K562 (cell line): ENCODE measurements around the gene CD3D. TPM values are rescaled to one million over a fixed set of nuclear protein-coding genes. Genes with fewer than 3 reads are reported as not detected.

Source experiments
- C11orf30 ChIP-seq: fragments of 450-650 bp; IDR thresholded peaks from 2 replicates; pipeline ENCODE4 v1.6.1; 2016; ENCODE audit warnings: low read depth, mild to moderate bottlenecking
- LEF1 ChIP-seq: fragments of 450-650 bp; IDR thresholded peaks from 2 replicates; pipeline ENCODE4 v1.6.1; 2016; ENCODE audit warnings: mild to moderate bottlenecking
- NFE2 ChIP-seq: IDR thresholded peaks from 2 replicates; pipeline ENCODE4 v1.6.1; 2014; ENCODE audit warnings: antibody characterized with exemption, low read depth
- NFRKB ChIP-seq: fragments of 450-650 bp; IDR thresholded peaks from 2 replicates; pipeline ENCODE4 v1.6.1; 2016; ENCODE audit warnings: low read depth
- NONO ChIP-seq, 2 experiments: fragments of 200-400 bp in 1 of 2; fragments of 450-650 bp in 1 of 2; formaldehyde crosslinking in 1 of 2; IDR thresholded peaks; 2 replicates each; pipeline ENCODE4 v1.6.1; 2017; ENCODE audit warnings: low read depth in 2 of 2, mild to moderate bottlenecking in 2 of 2, moderate library complexity in 2 of 2, low read length in 1 of 2
- THRA ChIP-seq: fragments of 450-650 bp; IDR thresholded peaks from 2 replicates; pipeline ENCODE4 v1.6.1; 2017; ENCODE audit warnings: mild to moderate bottlenecking, moderate library complexity
- THRB ChIP-seq: fragments of 450-650 bp; formaldehyde crosslinking; conservative IDR thresholded peaks from 2 replicates; pipeline ENCODE4 v1.4.0; 2022; ENCODE audit warnings: mild to moderate bottlenecking, missing genetic modification characterization
- polyA plus RNA-seq, 8 experiments: library from polyadenylated mRNA; depleted of rRNA in 4 of 8; stranded (reverse) in 5 of 8; unstranded in 3 of 8; fragments of >200 nt; fragmentation: Nextera tagmentation in 2 of 8; fragmentation: Illumina TruSeq in 1 of 8; extraction: Ambion mirVana in 2 of 8; extraction: Trizol in 1 of 8; gene quantifications; 2 replicates each; pipeline versions ENCODE4 v1.2.1 to v1.2.3, GENCODE V29; 2011 to 2014; ENCODE audit warnings: inconsistent platforms in 1 of 8, missing spikeins in 1 of 8
- total RNA-seq, 7 experiments: library from RNA; depleted of rRNA in 6 of 7; stranded (reverse); fragments of >200 nt in 6 of 7; fragmentation: Illumina TruSeq in 2 of 7; extraction: Trizol in 2 of 7; gene quantifications; 2 replicates each; pipeline versions ENCODE4 v1.2.1 to v1.2.3, GENCODE V29; 2011 to 2021; ENCODE audit warnings: low replicate concordance in 1 of 7
- TF ChIP-seq, protein P1 (sequence below), 2 experiments: fragments of 450-650 bp in 1 of 2; sonication (generic) in 1 of 2; formaldehyde crosslinking; conservative IDR thresholded peaks; 2 replicates each; pipeline versions ENCODE4 v1.4.0 to v1.8.1; 2020 to 2022; ENCODE audit warnings: mild to moderate bottlenecking in 1 of 2, missing genetic modification reagents in 1 of 2
- TF ChIP-seq, protein P2 (sequence below): fragments of 450-650 bp; IDR thresholded peaks from 2 replicates; pipeline ENCODE4 v1.6.1; 2018; ENCODE audit not compliant: partially characterized antibody

The CD3D gene
- total and polyA plus RNA-seq, 9 of the 15 experiments (the other 6 are each of a cell fraction or from before 2014, with no cell fraction given): 36.2 to 238 (median 67.1) TPM

GRCh38 chr11:118373263-118373662, 30.8 kb upstream of the CD3D start (continued):
- TF ChIP-seq, protein P1, sequence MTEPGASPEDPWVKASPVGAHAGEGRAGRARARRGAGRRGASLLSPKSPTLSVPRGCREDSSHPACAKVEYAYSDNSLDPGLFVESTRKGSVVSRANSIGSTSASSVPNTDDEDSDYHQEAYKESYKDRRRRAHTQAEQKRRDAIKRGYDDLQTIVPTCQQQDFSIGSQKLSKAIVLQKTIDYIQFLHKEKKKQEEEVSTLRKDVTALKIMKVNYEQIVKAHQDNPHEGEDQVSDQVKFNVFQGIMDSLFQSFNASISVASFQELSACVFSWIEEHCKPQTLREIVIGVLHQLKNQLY (CRISPR knock-in tag; conservative IDR thresholded peaks at IDR 0.05): no peak
- TF ChIP-seq THRB (CRISPR knock-in tag) (no peak), NFE2 (peak; percentile 69; the same call in 1 of the 2 replicates), C11orf30 (peak; percentile 54; the same call in 1 of the 2 replicates), NONO (IDR thresholded peaks at IDR 0.05; ENCODE audit: low read depth in 2 of 2, low read length in 1 of 2) (no peak), THRA (no peak), NFRKB (no peak), LEF1 (no peak)
- TF ChIP-seq, protein P2, sequence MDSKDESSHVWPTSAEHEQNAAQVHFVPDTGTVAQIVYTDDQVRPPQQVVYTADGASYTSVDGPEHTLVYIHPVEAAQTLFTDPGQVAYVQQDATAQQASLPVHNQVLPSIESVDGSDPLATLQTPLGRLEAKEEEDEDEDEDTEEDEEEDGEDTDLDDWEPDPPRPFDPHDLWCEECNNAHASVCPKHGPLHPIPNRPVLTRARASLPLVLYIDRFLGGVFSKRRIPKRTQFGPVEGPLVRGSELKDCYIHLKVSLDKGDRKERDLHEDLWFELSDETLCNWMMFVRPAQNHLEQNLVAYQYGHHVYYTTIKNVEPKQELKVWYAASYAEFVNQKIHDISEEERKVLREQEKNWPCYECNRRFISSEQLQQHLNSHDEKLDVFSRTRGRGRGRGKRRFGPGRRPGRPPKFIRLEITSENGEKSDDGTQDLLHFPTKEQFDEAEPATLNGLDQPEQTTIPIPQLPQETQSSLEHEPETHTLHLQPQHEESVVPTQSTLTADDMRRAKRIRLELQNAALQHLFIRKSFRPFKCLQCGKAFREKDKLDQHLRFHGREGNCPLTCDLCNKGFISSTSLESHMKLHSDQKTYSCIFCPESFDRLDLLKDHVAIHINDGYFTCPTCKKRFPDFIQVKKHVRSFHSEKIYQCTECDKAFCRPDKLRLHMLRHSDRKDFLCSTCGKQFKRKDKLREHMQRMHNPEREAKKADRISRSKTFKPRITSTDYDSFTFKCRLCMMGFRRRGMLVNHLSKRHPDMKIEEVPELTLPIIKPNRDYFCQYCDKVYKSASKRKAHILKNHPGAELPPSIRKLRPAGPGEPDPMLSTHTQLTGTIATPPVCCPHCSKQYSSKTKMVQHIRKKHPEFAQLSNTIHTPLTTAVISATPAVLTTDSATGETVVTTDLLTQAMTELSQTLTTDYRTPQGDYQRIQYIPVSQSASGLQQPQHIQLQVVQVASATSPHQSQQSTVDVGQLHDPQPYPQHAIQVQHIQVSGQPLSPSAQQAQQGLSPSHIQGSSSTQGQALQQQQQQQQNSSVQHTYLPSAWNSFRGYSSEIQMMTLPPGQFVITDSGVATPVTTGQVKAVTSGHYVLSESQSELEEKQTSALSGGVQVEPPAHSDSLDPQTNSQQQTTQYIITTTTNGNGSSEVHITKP: no peak
- TF ChIP-seq, all 486 proteins: peak for 3
